ENCODE data around the gene ZNF672. TPM values are rescaled to one million over a fixed set of nuclear protein-coding genes. Genes with fewer than 3 reads are reported as not detected.
"Not testable (repeated sequence)": the region's sequence is repeated elsewhere in the genome, so short reads cannot be mapped to it uniquely, and the experiment has no call there.

ZNF672 gene
- 39.8 TPM for total RNA-seq
- long read RNA-seq, transcript ZNF672-201 (4 exons, 2,989 nt), result major isoform, 54 of 76 reads
- long read RNA-seq, partial matches to known transcripts, result 1 of 76 reads
- long read RNA-seq, other reads (novel, unspliced or antisense), result 20 of 76 reads

- no peaks in the 10 kb centered on the region for H3K27me3 ChIP-seq (ENCODE audit: low read depth)
- DNase-seq (peak; percentile 99), ATAC-seq (peak; percentile 94 to 96)
- no peaks in the 10 kb centered on the region for H3K9me3 ChIP-seq
- intact Hi-C loops (cut with DNase I), result no loop called here
- peak within 1 kb of the TSS; percentile 83 for H3K4me3 ChIP-seq
- H3K4me1 ChIP-seq, result peaks cover 45% of the 10 kb centered on the region
- TF ChIP-seq CTCF (IDR thresholded peaks at IDR 0.05), result no peak
- H3K27ac ChIP-seq, result peak within 1 kb of the TSS; percentile 100
- H3K36me3 ChIP-seq, result peaks cover 1% of the 10 kb centered on the region
Measured at GRCh38 chr1:248837781-248838356, at the start of gene ZNF672. Gene ZNF672 (plus strand): TSS chr1:248838224. CDS start chr1:248847275, 9,051 bp downstream.

GRCh38 chr1:248788327-248788726 is 49.7 kb upstream of the ZNF672 start:
- no peaks in the 10 kb centered on the region for H3K4me1 ChIP-seq
- H3K36me3 ChIP-seq, result no peaks in the 10 kb centered on the region
- H3K27me3 ChIP-seq (ENCODE audit: low read depth), result no peaks in the 10 kb centered on the region
- intact Hi-C loops (cut with DNase I), result no loop called here
- TF ChIP-seq CTCF (IDR thresholded peaks at IDR 0.05), result no peak
- no peak overlapping the region for H3K4me3 ChIP-seq
- no peak for ATAC-seq
- H3K9me3 ChIP-seq, result no peaks in the 10 kb centered on the region
- DNase-seq, result no peak
- no peak overlapping the region for H3K27ac ChIP-seq

GRCh38 chr1:248789337-248789736 is 48.7 kb upstream of the ZNF672 start:
- H3K4me3 ChIP-seq; H3K27me3 ChIP-seq (ENCODE audit: low read depth); H3K27ac ChIP-seq; H3K36me3 ChIP-seq; ATAC-seq; DNase-seq; intact Hi-C loops (cut with DNase I); H3K9me3 ChIP-seq; H3K4me1 ChIP-seq: not testable (repeated sequence)

- ATAC-seq, result no peak
- Histone ChIP-seq H3K36me3 (no peaks in the 10 kb centered on the region), H3K4me1 (no peaks in the 10 kb centered on the region), H3K4me3 (no peak overlapping the region), H3K27me3 (ENCODE audit: low read depth) (no peaks in the 10 kb centered on the region), H3K9me3 (peaks cover 5% of the 10 kb centered on the region), H3K27ac (no peak overlapping the region)
- no peak for DNase-seq
- TF ChIP-seq CTCF (IDR thresholded peaks at IDR 0.05), result no peak
- intact Hi-C loops (cut with DNase I), result no loop called here
Measured at GRCh38 chr1:248790456-248790855, 47.6 kb upstream of the ZNF672 start.

- no peak overlapping the region for H3K27ac ChIP-seq
- H3K9me3 ChIP-seq, result peaks cover 6% of the 10 kb centered on the region
- no peaks in the 10 kb centered on the region for H3K4me1 ChIP-seq
- H3K36me3 ChIP-seq, result no peaks in the 10 kb centered on the region
- DNase-seq (no peak), ATAC-seq (no peak)
- no peak for TF ChIP-seq CTCF (IDR thresholded peaks at IDR 0.05)
- no peaks in the 10 kb centered on the region for H3K27me3 ChIP-seq (ENCODE audit: low read depth)
- intact Hi-C loops (cut with DNase I), result no loop called here
- H3K4me3 ChIP-seq, result no peak overlapping the region
Measured at GRCh38 chr1:248791010-248791409, 47.0 kb upstream of the ZNF672 start.

- ATAC-seq (peak in 1 of 2 donors; percentile 43), DNase-seq (no peak)
- H3K4me1 ChIP-seq, result no peaks in the 10 kb centered on the region
- intact Hi-C loops (cut with DNase I), result no loop called here
- no peaks in the 10 kb centered on the region for H3K27me3 ChIP-seq (ENCODE audit: low read depth)
- H3K4me3 ChIP-seq, result no peak overlapping the region
- H3K27ac ChIP-seq, result no peak overlapping the region
- TF ChIP-seq CTCF (IDR thresholded peaks at IDR 0.05), result no peak
- H3K36me3 ChIP-seq, result no peaks in the 10 kb centered on the region
- H3K9me3 ChIP-seq, result peaks cover 6% of the 10 kb centered on the region
Measured at GRCh38 chr1:248792342-248792741, 45.7 kb upstream of the ZNF672 start.
